PC-9 (cell line): ENCODE measurements around the gene DPP4.

Experiments used
- CTCF ChIP-seq: fragments of 200-600 bp; sonication (generic); conservative IDR thresholded peaks from 2 replicates; pipeline ENCODE4 v1.6.1; 2017; ENCODE audit warnings: mixed run types, antibody characterized with exemption, mild to moderate bottlenecking, moderate library complexity
- EZH2 ChIP-seq: fragments of 200-600 bp; sonication (generic); IDR thresholded peaks from 2 replicates; pipeline ENCODE4 v1.8.0; 2017; ENCODE audit warnings: antibody characterized with exemption, low read depth

- TF ChIP-seq CTCF (no peak), EZH2 (no peak)
Observed at GRCh38 chr2:161987311-161987710, 86.7 kb downstream of the DPP4 start.
